Pancreas (tissue), 10 donors: Measurements from ENCODE around the gene TM6SF1. TPM values are rescaled to one million over a fixed set of nuclear protein-coding genes. Genes with fewer than 3 reads are reported as not detected.

Experiments used
- ATAC-seq, 4 donors: fragments of 200-7000 bp; cut with Tn5 transposase; one replicate each; pipeline versions ENCODE4 v1.8.0 to v1.9.1; 2020; ENCODE audit warnings: mild to moderate bottlenecking in 4 of 4, moderate library complexity in 4 of 4
- DNase-seq, 6 donors: peaks; one replicate each; pipeline ENCODE4 v3.0.0-alpha.2; 2020
- FAIRE-seq: peaks from 2 replicates; lab custom pipeline; 2012; peaks lifted over from hg19 to GRCh38; lab: Jason Lieb, UNC
- H3K27ac ChIP-seq, 4 donors: fragments of 200-600 bp; sonication (generic); 1 replicate in 3 of 4; 2 replicates in 1 of 4; pipeline versions ENCODE4 v1.5.0 to v1.8.0; 2020
- H3K27me3 ChIP-seq, 4 donors: fragments of 200-600 bp; one replicate each; pipeline ENCODE4 v1.8.0; 2021
- H3K36me3 ChIP-seq, 3 donors: fragments of 200-600 bp; sonication (generic) in 1 of 3; one replicate each; pipeline versions ENCODE4 v1.5.0 to v1.8.0; 2020 to 2021
- H3K4me1 ChIP-seq, 3 donors: fragments of 200-600 bp; one replicate each; pipeline ENCODE4 v1.8.0; 2021
- H3K4me3 ChIP-seq, 4 donors: fragments of 200-600 bp; sonication (generic) in 2 of 4; one replicate each; pipeline versions ENCODE4 v1.5.0 to v1.8.0; 2020 to 2021
- H3K9me3 ChIP-seq, 4 donors: fragments of 200-600 bp; one replicate each; pipeline ENCODE4 v1.8.0; 2021
- CTCF ChIP-seq, 4 donors: fragments of 200-600 bp; sonication (generic) in 3 of 4; IDR thresholded peaks; one replicate each; pipeline versions ENCODE4 v1.5.0 to v1.8.0; 2021; ENCODE audit warnings: antibody characterized with exemption in 4 of 4
- WGBS, 2 donors: extraction: QIAGEN DNeasy Blood & Tissue Kit; methylation state at CpG; one replicate each; pipeline ENCODE4 v1.1.7; 2013; 5-methylcytosine and 5-hydroxymethylcytosine counted together
- intact Hi-C, 3 donors: fragments of 100-400 bp; cut with DNase I; formaldehyde crosslinking; loops; one replicate each; pipeline versions ENCODE4 v1.11.1 to v1.14.2; 2022
- polyA plus RNA-seq, 2 donors: library from polyadenylated mRNA; stranded (reverse); fragments of 200-250 nt; gene quantifications; one replicate each; pipeline ENCODE4 v1.2.3, GENCODE V29; 2013
- total RNA-seq, 6 donors: library from RNA; stranded (reverse); fragmentation: NEBNext Ultra II Directional in 4 of 6; extraction: Animal tissue kit (Norgen Biotek cat#: 25700) in 4 of 6; gene quantifications; one replicate each; pipeline versions ENCODE4 v1.2.1 to v1.2.4, GENCODE V29; 2021 to 2023
- donor health status: healthy with polysubstance abuse.
- donor health status: DM: no; HTN: no; CAD: no; lungs with moderate emphysema.
- donor health status: DM: no; HTN: no; CAD: no.
- donor health status: control.
- donor health status: control.
- donor health status: Bipolar disorder and iron deficiency.
- donor health status: DM: yes; HTN: yes; CAD: no.
- donor health status: DM: no; HTN: no; CAD: no.
- donor health status: DM: no; HTN: no; CAD: no.
- donor health status: DM: yes; HTN: yes; CAD: no.

The TM6SF1 gene
- total RNA-seq (1 to 10 TPM in 3 of 6 donors, under 1 TPM in 3; 0.19 to 6.0 (median 0.99) TPM), polyA plus RNA-seq (1 to 10 TPM in 1 of 2 donors, under 1 TPM in 1; 0.87 to 2.2 TPM)

DNA sequence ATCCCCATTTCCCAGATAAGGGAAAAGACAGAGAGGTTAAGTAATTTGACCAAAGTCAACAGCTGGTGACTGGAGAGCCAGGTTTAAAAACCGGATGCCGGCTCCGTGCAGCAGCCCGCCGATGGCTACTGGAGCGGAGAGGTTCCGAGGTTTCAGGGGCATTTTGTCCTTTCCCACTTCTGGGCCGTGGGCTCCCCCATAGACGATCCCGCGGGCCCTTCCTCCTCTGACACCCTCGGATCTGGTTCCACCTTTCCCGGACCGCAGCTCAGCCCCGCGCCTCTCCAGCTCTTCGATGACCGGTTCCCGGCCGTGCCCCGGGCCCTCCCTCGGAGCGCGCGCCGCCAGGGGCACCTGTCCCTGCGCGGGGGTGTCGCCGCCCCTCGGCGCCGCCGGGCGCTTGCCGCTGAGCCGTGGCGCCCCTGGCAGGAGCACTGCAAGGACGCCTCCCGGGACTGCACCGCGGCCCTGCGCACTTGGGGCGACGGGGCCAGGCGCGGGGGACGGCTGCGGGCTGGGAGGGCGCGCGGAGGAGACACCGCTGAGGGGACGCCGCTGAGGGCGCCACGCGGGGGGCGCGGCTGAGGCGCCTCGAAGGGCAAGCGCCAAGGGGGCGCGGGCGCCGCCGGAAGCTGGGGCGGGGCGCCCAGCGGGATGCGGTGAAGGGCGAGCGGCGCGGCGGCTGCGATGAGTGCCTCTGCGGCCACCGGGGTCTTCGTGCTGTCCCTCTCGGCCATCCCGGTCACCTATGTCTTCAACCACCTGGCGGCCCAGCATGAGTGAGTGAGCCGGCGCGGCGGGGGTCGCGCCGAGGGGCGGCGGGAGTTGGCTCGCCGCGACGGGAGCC lies at the start of gene TM6SF1:
Gene TM6SF1 (plus strand): TSS at position 652 of the 847 bp plus-strand sequence. CDS start 36 bp downstream, at position 688.
- intact Hi-C loops, result no loop called here
- WGBS, 2 donors, result 1 to 2% methylated on average over 52 to 97 of the region's 97 CpGs
- Histone ChIP-seq H3K27ac (peak within 1 kb of the TSS in 2 of 4 donors; percentile 39 to 52), H3K4me3 (peak within 1 kb of the TSS; percentile 9 to 55 (median 34)), H3K27me3 (peaks cover 0 to 7% (median 0%) of the 10 kb centered on the region in 4 donors), H3K36me3 (no peaks in the 10 kb centered on the region), H3K9me3 (no peaks in the 10 kb centered on the region), H3K4me1 (peaks cover 0 to 4% (median 3%) of the 10 kb centered on the region in 3 donors)
- FAIRE-seq (no peak), DNase-seq (peak in 2 of 6 donors; percentile 40 to 66), ATAC-seq (peak in 3 of 4 donors; percentile 22 to 55 (median 49))
- no peak for TF ChIP-seq CTCF (IDR thresholded peaks at IDR 0.05)

- Histone ChIP-seq H3K4me3 (no peak overlapping the region), H3K9me3 (no peaks in the 10 kb centered on the region), H3K4me1 (peaks cover 0 to 9% (median 7%) of the 10 kb centered on the region in 3 donors), H3K36me3 (peaks cover 0 to 10% (median 0%) of the 10 kb centered on the region in 3 donors), H3K27me3 (no peaks in the 10 kb centered on the region), H3K27ac (no peak overlapping the region)
- FAIRE-seq, result no peak
- no peak for DNase-seq
- no peak for TF ChIP-seq CTCF (IDR thresholded peaks at IDR 0.05)
- 30 to 31% methylated on average over 7 of the region's 7 CpGs for WGBS, 2 donors
- ATAC-seq, result peak in 2 of 4 donors; percentile 46 to 49
- intact Hi-C loops, result no loop called here
Observed at GRCh38 chr15:83057696-83058376, 49.6 kb upstream of the TM6SF1 start.

- ATAC-seq (no peak), FAIRE-seq (no peak), DNase-seq (no peak)
- no peak overlapping the region for H3K4me3 ChIP-seq
- intact Hi-C loops, result no loop called here
- 46 to 50% methylated on average over 2 of the region's 2 CpGs for WGBS, 2 donors
- no peak overlapping the region for H3K27ac ChIP-seq
- peaks cover 19 to 34% (median 23%) of the 10 kb centered on the region in 3 donors for H3K4me1 ChIP-seq
- H3K36me3 ChIP-seq, result no peaks in the 10 kb centered on the region
- no peaks in the 10 kb centered on the region for H3K9me3 ChIP-seq
- H3K27me3 ChIP-seq, result no peaks in the 10 kb centered on the region
- no peak for TF ChIP-seq CTCF (IDR thresholded peaks at IDR 0.05)
Observed at GRCh38 chr15:83061680-83062079, 45.8 kb upstream of the TM6SF1 start.

DNA sequence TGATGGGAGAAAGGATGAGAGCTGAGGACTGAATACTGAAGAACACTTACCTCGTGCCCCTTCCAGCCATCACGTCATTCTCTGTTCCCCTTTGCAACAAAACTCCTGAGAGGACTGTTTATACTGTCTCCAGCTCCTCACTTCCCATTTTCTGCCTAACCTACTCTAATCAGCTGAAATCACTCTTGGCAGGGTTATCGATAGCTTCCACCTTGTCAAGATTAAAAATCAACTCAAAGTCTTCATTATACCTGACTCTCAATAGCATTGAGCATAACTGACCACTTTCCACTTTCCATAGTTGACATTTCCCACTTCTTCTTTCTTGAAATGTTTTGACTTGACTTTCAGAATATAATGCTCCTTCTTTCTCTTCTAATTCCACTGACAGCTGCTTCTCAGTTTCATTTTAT lies 44.7 kb upstream of the TM6SF1 start:
- no peak overlapping the region for H3K4me3 ChIP-seq
- no peaks in the 10 kb centered on the region for H3K27me3 ChIP-seq
- no peak for TF ChIP-seq CTCF (IDR thresholded peaks at IDR 0.05)
- H3K36me3 ChIP-seq, result no peaks in the 10 kb centered on the region
- H3K4me1 ChIP-seq, result peaks cover 19 to 38% (median 20%) of the 10 kb centered on the region in 3 donors
- ATAC-seq, result no peak
- 56 to 64% methylated on average over 3 of the region's 3 CpGs for WGBS, 2 donors
- peak overlapping the region in 1 of 4 donors; percentile 19 for H3K27ac ChIP-seq
- no peaks in the 10 kb centered on the region for H3K9me3 ChIP-seq
- DNase-seq, result no peak
- FAIRE-seq, result no peak
- intact Hi-C loops, result no loop called here
